ENCODE results near the gene TMEM38B.

The TMEM38B gene

GRCh38 chr9:105822814-105823213, 128.5 kb downstream of the TMEM38B start:
- no peak for TF ChIP-seq CTCF (IDR thresholded peaks at IDR 0.05; ENCODE audit: borderline replicate concordance, insufficient read depth, low read depth, low read length)
- H3K4me3 ChIP-seq (ENCODE audit: low read depth, low read length), result no peak overlapping the region
